GM12873 (cell line): ENCODE data around the gene MTA3.

Experiments used
- TF ChIP-seq, protein P1 (sequence below): IDR thresholded peaks from 2 replicates; pipeline ENCODE4 v1.5.1; 2012; ENCODE audit warnings: low read depth, mild to moderate bottlenecking, moderate library complexity, low read length, control low read depth; ENCODE audit not compliant: insufficient read depth; ENCODE audit errors: missing control alignments

Gene MTA3

DNA sequence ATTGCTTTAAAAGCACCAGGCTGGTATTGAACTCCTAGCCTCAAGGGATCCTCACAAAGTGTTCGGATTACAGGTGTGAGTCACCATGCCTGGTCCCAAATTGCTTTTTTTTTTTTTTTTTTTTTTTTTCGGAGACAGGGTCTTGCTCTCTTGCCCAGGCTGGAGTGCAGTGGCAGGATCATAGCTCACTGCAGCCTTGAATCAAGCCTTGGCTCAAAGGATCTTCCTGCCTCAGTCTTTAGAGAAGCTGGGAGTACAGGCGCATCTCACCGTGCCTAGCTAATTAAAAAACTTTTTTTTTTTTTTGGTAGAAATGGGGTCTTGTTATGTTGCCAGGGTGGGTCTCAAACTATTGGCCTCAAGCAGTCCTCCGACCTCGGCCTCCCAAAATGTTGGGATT lies 12.8 kb downstream of the MTA3 start:
- TF ChIP-seq, protein P1, sequence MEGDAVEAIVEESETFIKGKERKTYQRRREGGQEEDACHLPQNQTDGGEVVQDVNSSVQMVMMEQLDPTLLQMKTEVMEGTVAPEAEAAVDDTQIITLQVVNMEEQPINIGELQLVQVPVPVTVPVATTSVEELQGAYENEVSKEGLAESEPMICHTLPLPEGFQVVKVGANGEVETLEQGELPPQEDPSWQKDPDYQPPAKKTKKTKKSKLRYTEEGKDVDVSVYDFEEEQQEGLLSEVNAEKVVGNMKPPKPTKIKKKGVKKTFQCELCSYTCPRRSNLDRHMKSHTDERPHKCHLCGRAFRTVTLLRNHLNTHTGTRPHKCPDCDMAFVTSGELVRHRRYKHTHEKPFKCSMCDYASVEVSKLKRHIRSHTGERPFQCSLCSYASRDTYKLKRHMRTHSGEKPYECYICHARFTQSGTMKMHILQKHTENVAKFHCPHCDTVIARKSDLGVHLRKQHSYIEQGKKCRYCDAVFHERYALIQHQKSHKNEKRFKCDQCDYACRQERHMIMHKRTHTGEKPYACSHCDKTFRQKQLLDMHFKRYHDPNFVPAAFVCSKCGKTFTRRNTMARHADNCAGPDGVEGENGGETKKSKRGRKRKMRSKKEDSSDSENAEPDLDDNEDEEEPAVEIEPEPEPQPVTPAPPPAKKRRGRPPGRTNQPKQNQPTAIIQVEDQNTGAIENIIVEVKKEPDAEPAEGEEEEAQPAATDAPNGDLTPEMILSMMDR = no peak

- TF ChIP-seq, protein P1 = no peak
Observed at GRCh38 chr2:42585779-42586178, 17.3 kb downstream of the MTA3 start.

DNA sequence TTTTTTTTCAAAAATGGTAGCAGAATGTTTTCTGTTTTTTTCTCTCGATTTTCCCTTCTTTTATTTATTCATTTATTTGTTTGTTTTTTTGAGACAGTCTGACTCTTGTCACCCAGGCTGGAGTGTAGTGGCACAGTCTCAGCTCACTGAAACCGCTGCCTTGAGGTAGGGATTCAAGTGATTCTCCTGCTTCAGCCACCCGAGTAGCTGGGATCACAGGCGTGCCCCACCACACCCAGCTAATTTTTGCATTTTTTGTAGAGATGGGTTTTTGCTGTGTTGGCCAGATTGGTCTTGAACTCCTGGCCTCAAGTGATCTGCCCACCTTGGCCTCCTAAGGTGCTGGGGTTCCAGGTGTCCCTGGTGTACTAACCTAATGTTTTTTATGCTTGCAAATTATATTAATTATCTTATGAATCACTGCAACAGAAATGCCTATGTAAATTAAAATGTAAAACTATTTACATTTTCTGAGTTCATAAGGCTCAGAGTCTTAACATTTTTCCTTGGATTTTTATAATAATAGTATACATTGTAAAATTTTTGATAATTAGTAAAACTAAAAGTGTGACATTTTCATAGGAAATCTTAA lies 19.2 kb downstream of the MTA3 start:
- TF ChIP-seq, protein P1 = no peak

DNA sequence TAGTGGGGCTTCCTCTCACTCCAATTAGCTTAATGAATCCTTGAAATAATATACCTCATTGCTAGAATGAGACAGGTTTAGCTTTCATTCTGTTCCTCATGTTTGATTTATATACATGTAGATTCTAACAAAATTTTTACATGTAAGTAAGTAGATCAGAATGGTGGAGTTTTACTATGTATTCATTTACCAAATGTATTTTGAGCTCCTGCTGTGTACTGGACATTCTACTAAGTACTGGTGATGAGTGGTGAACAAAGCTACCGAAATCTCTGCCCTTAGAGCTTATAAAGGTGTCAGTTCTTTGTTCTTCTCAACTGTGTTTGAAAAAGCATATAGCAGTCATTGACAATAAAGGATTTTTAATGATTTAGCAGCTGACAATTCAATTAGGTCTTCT lies 19.7 kb downstream of the MTA3 start:
- TF ChIP-seq, protein P1 = no peak

GRCh38 chr2:42590176-42590575 lies 21.7 kb downstream of the MTA3 start:
- TF ChIP-seq, protein P1 = no peak

GRCh38 chr2:42593282-42593681 lies 24.9 kb downstream of the MTA3 start:
- TF ChIP-seq, protein P1 = no peak

- TF ChIP-seq, protein P1 = peak; percentile 30
Observed at GRCh38 chr2:42598656-42599055, 30.2 kb downstream of the MTA3 start.
